ENCODE measurements around the gene DOLPP1.

DNA sequence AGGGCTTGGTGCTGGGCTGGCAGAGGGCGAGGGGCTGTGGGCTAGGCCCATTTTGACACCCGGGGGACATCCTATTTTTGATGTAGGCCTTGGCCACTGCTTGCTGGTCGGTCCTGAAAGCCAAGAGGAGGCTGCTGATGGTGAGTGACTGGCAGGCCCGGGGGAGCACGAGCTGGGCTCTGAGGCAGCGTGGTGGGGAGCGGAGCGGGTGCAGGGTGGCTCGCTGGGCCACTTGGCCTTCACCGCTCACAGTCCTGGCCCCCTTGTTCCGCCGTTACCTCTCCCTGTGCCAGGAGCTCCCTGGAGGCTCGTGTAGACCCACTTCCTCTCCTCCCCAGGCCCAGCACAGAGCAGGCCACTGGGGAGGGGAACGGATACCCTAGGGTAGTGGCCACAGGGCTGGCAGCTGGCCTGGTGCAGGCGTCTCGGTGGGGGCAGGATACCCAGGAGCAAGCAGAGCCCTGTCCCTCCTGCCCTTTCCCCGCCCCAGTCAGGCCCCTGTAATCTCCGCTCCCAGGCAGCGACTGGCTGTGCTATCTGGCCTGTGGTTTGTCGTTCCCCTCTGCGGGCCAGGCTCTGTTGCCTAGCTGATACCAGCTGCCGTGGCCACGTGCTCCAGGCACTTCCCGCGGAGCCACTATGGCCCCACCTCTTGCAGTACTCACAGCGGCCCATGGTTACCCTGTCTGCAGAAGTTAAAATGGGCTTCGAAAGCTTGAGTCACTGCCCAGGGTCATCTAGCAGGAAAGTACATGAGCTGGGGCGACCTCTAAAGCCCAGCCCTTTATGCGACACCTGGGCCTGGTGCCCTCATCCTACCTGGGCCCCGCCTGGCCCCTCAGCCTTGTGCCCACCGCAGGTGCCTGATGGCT, 11.7 kb upstream of the DOLPP1 start:
- TF ChIP-seq, protein P1, sequence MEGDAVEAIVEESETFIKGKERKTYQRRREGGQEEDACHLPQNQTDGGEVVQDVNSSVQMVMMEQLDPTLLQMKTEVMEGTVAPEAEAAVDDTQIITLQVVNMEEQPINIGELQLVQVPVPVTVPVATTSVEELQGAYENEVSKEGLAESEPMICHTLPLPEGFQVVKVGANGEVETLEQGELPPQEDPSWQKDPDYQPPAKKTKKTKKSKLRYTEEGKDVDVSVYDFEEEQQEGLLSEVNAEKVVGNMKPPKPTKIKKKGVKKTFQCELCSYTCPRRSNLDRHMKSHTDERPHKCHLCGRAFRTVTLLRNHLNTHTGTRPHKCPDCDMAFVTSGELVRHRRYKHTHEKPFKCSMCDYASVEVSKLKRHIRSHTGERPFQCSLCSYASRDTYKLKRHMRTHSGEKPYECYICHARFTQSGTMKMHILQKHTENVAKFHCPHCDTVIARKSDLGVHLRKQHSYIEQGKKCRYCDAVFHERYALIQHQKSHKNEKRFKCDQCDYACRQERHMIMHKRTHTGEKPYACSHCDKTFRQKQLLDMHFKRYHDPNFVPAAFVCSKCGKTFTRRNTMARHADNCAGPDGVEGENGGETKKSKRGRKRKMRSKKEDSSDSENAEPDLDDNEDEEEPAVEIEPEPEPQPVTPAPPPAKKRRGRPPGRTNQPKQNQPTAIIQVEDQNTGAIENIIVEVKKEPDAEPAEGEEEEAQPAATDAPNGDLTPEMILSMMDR (IDR thresholded peaks at IDR 0.05) = no peak
- TF ChIP-seq, protein P2, sequence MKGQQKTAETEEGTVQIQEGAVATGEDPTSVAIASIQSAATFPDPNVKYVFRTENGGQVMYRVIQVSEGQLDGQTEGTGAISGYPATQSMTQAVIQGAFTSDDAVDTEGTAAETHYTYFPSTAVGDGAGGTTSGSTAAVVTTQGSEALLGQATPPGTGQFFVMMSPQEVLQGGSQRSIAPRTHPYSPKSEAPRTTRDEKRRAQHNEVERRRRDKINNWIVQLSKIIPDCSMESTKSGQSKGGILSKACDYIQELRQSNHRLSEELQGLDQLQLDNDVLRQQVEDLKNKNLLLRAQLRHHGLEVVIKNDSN (CRISPR knock-in tag; IDR thresholded peaks at IDR 0.05) = no peak
- TF ChIP-seq, protein P3, sequence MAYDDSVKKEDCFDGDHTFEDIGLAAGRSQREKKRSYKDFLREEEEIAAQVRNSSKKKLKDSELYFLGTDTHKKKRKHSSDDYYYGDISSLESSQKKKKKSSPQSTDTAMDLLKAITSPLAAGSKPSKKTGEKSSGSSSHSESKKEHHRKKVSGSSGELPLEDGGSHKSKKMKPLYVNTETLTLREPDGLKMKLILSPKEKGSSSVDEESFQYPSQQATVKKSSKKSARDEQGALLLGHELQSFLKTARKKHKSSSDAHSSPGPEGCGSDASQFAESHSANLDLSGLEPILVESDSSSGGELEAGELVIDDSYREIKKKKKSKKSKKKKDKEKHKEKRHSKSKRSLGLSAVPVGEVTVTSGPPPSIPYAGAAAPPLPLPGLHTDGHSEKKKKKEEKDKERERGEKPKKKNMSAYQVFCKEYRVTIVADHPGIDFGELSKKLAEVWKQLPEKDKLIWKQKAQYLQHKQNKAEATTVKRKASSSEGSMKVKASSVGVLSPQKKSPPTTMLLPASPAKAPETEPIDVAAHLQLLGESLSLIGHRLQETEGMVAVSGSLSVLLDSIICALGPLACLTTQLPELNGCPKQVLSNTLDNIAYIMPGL (CRISPR knock-in tag; IDR thresholded peaks at IDR 0.05) = no peak
- TF ChIP-seq NR1H2 (CRISPR knock-in tag; IDR thresholded peaks at IDR 0.05) = no peak
- no peak for TF ChIP-seq ZNF138 (CRISPR knock-in tag; conservative IDR thresholded peaks at IDR 0.05)
- TF ChIP-seq, protein P4, sequence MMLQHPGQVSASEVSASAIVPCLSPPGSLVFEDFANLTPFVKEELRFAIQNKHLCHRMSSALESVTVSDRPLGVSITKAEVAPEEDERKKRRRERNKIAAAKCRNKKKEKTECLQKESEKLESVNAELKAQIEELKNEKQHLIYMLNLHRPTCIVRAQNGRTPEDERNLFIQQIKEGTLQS (CRISPR knock-in tag; conservative IDR thresholded peaks at IDR 0.05) = no peak
- TF ChIP-seq, protein P5, sequence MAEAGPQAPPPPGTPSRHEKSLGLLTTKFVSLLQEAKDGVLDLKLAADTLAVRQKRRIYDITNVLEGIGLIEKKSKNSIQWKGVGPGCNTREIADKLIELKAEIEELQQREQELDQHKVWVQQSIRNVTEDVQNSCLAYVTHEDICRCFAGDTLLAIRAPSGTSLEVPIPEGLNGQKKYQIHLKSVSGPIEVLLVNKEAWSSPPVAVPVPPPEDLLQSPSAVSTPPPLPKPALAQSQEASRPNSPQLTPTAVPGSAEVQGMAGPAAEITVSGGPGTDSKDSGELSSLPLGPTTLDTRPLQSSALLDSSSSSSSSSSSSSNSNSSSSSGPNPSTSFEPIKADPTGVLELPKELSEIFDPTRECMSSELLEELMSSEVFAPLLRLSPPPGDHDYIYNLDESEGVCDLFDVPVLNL (CRISPR knock-in tag; IDR thresholded peaks at IDR 0.05; ENCODE audit: borderline replicate concordance, low read depth) = no peak
- TF ChIP-seq, protein P6, sequence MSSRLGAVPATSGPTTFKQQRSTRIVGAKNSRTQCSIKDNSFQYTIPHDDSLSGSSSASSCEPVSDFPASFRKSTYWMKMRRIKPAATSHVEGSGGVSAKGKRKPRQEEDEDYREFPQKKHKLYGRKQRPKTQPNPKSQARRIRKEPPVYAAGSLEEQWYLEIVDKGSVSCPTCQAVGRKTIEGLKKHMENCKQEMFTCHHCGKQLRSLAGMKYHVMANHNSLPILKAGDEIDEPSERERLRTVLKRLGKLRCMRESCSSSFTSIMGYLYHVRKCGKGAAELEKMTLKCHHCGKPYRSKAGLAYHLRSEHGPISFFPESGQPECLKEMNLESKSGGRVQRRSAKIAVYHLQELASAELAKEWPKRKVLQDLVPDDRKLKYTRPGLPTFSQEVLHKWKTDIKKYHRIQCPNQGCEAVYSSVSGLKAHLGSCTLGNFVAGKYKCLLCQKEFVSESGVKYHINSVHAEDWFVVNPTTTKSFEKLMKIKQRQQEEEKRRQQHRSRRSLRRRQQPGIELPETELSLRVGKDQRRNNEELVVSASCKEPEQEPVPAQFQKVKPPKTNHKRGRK (CRISPR knock-in tag; IDR thresholded peaks at IDR 0.05; ENCODE audit: borderline replicate concordance) = no peak

Measured in WTC11 (cell line).